GM18517 (cell line): Measurements from ENCODE around the gene KIAA1958.
"Not testable (repeated sequence)": the region's sequence is repeated elsewhere in the genome, so short reads cannot be mapped to it uniquely, and the experiment has no call there.

Experiments
- ATAC-seq: cut with Tn5 transposase; IDR thresholded peaks from one replicate; pipeline ENCODE4 v1.9.1; 2021; ENCODE audit warnings: mild to moderate bottlenecking, moderate library complexity; ENCODE audit not compliant: unreplicated experiment

Gene KIAA1958

DNA sequence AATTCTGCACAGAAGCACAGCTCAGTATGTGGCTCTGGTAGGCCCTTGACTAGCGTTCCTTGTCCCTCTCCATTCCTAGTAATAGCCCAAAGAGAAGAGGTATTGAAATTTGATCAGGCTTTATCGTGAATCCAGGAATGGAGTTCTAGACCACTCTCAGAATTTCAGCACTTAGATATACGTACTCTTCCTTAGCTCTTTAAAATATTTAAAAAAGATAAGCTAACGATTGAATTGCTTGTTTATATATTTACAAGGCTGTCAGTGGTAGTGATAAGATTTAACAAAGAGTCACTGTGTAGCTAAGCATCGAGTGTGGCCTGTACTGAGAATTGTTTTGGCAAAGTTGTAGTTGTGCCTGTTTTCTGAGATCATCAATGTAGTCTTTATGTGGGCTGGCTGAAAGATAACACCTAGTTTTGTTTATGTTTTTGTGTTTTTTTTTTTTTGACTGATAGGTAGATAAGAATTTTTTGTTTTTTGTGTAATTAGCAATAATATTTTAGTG is 2.5 kb downstream of the KIAA1958 start:
- no peak for ATAC-seq

- ATAC-seq: no peak
Measured at GRCh38 chr9:112489876-112490666, 3.4 kb downstream of the KIAA1958 start.

DNA sequence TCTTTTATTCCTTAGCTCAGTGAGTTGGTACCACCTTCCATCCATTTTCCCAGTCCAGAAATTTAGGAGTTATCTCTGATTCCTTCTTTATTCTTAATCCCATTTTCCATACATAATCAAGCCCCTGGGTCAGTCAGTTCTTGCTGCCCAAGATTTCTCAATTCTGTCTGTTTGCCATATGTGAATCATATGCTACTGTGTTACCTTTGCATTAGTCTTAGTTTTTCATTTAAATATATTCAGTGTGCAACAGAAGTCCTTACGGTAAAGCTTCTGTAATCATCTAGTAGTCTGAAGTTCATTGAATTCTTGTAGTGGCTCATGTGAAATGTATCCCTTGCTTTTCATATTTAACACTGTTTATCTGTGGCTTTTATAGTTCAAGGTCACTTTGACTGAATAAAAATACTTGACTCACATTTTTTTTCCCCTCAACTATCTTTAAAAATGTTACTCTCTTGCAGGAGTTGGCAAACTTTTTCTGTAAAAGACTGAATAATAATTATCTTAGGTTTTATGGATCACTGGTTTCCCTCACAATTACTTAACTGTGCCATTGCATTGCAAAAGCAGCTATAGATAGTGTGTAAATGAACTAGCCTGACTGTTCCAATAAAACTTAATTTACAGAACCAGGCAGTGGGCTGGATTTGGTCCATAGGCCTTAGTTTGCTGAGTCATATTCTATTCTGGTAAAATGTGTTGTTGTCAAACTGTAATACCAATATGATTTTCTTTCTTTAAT is 6.9 kb downstream of the KIAA1958 start:
- no peak for ATAC-seq

GRCh38 chr9:112494153-112494552 is 7.5 kb downstream of the KIAA1958 start:
- ATAC-seq: no peak

GRCh38 chr9:112495614-112496013 is 9.0 kb downstream of the KIAA1958 start:
- no peak for ATAC-seq

GRCh38 chr9:112496074-112496722 is 9.6 kb downstream of the KIAA1958 start:
- ATAC-seq: no peak

DNA sequence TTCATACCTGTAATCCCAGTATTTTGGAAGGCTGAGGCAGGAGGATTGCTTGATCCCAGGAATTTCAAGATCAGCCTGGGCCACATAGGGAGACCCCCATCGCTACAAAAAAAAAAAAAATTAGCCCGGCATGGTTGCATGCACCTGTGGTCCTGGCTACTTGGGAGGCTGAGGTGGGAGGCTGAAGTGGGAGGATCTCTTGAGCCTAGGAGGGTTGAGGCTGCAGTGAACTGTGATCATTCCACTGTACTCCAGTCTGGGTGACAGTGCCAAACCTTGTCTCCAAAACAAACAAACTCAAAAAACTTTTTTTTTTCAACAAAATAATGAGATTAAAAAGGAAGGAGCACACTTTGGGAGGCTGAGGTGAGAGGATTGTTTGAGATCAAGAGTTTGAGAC is 14.2 kb downstream of the KIAA1958 start:
- no peak for ATAC-seq

DNA sequence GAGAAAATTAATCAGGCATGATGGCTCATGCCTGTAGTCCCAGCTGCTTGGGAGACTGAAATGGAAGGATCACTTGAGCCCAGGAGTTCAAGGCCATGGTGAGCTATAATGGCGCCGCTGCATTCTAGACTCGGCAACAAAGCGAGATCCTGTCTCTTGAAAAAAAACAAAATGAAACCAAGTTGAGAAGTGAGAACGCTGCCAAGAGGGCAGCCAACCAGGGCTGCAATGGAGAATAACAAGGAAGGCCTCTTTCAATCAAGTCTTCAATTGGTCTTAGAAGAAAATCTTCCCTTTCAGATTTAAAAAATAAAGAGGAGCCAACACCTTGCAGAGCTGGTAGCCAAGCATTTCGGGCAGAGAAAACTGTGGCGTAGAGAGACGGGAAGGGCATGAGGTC is 14.7 kb downstream of the KIAA1958 start:
- ATAC-seq: no peak

GRCh38 chr9:112502175-112502946 is 15.7 kb downstream of the KIAA1958 start:
- ATAC-seq: no peak

DNA sequence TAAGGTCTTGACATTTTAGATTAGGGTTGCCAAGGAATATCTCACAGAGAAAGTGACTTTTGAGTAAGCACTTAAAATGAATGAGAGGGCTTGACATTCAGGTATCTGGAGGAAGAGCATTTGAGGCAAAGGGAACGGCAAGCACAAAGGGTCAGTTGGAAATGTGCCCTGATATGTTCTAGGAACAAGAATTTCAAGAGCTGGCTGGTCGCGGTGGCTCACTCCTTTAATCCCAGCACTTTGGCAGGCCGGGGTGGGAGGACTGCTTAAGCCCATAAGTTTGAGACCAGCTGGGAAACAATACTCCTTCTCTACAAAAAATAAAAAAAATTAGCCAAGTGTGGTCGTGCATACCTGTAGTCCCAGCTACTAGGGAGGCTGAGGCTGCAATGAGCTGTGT is 16.5 kb downstream of the KIAA1958 start:
- no peak for ATAC-seq

DNA sequence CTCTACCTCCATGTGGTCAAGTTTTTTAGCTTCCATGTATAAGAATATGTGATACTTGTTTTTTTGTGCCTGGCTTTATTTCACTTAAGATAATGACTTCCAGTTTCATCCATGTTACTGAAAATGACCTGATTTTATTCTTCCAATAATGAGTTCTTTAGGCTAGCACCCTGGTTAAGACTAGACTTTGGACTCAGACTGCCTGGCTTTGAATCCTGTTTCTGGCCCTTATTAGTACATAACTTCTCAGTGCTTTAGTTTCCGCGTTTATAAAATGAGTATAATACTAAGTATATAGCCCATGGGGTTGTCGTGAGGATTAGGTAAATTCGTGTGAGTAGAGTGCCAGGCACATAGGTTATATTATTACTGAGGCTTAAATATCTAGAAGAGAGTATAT is 18.5 kb downstream of the KIAA1958 start:
- no peak for ATAC-seq

DNA sequence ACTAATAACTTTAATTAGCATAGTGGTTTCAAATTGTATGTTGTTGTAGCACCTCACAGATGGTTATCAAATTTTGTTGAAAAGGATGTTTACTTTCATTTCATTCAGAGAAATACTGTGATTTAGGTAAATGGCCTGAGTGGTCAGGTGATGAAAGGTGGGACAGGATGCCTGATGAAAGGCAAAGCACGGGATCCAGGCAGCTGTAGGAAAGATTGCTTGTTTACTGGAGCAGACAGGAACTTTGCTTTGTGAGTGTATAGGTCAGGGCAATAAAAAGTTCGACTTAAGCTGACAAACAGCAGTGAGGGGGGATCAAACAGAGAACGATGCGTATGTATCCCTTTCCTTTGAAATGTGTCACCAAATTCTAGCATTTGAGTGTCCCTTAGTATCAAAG is 19.0 kb downstream of the KIAA1958 start:
- ATAC-seq: no peak

DNA sequence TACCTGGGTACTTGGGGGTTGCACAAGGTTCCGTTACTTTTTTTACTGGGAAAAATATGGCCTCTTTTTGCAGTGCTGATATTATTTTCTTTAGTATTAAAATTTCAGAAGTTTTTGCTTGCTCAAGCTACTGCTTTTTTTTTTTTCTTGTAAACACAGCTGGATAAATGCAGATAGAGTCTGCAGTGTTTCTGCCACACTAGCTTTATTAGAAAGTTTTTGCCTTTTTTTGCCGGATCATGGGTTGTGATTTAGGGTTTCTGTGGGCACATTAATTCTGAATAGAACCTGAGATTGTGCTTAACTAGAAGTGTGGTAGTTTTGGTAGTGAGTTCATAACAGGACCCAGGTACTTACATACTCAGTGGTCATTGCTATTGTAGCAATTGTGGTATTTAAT is 19.9 kb downstream of the KIAA1958 start:
- no peak for ATAC-seq

- no peak for ATAC-seq
Measured at GRCh38 chr9:112507001-112507680, 20.5 kb downstream of the KIAA1958 start.

- no peak for ATAC-seq
Measured at GRCh38 chr9:112508377-112508776, 21.8 kb downstream of the KIAA1958 start.

GRCh38 chr9:112512377-112512776 is 25.8 kb downstream of the KIAA1958 start:
- not testable (repeated sequence) for ATAC-seq

GRCh38 chr9:112516769-112517168 is 30.1 kb downstream of the KIAA1958 start:
- ATAC-seq: no peak

DNA sequence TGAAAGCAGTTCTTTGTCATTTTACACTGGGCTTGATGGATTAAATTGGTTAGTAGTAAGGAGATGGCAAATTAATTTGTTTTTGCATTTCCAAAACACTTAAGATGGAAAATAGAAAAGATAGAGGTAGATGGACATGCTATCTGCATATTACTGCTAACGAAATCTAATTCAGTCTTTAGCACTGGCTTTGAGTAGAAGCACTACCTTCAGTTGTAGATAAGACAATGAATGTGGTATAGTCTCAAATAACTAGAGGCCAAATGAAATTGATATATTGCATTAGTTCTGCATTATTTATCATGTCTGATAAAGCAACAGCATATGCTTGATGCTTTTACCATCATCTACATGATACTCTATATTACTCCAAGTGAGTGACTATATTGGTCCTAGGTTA is 33.4 kb downstream of the KIAA1958 start:
- no peak for ATAC-seq

- no peak for ATAC-seq
Measured at GRCh38 chr9:112520656-112521055, 34.0 kb downstream of the KIAA1958 start.

DNA sequence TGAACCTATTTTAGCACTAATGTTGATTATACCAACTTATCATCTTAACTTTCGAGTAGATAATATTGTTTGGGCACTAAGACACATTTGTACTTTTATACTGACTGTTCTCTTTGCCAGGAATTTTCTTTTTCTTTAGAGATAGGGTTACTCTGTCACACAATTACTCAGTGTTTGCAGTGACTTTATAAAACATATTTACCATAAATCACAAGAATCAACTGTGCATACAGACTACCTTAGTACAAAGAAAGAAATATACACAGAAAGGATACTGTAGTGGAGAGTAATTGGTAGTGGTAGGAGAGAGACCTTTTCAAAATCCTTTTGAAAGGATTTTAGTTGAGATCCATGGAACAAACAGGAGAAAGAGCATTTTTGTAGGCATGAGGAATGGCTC is 40.3 kb downstream of the KIAA1958 start:
- no peak for ATAC-seq
